Measurements from ENCODE around the gene EMILIN3.

The EMILIN3 gene

GRCh38 chr20:41391587-41392001, 25.0 kb upstream of the EMILIN3 start:
- H3K4me3 ChIP-seq (replicated peaks; ENCODE audit: low read depth, low read length) = no peak overlapping the region
- TF ChIP-seq CTCF (IDR thresholded peaks at IDR 0.05; ENCODE audit: low read depth, low read length, missing control alignments) = no peak
- DNase-seq (ENCODE audit: extremely low read depth, low read depth) = no peak

GRCh38 chr20:41390889-41391288, 24.3 kb upstream of the EMILIN3 start:
- DNase-seq (ENCODE audit: extremely low read depth, low read depth) = no peak
- H3K4me3 ChIP-seq (replicated peaks; ENCODE audit: low read depth, low read length) = no peak overlapping the region
- TF ChIP-seq CTCF (IDR thresholded peaks at IDR 0.05; ENCODE audit: low read depth, low read length, missing control alignments) = no peak

- TF ChIP-seq CTCF (IDR thresholded peaks at IDR 0.05; ENCODE audit: low read depth, low read length, missing control alignments) = no peak
- no peak for DNase-seq (ENCODE audit: extremely low read depth, low read depth)
Measured at GRCh38 chr20:41387444-41387851, 20.8 kb upstream of the EMILIN3 start.

GRCh38 chr20:41386502-41387427, 20.1 kb upstream of the EMILIN3 start:
- DNase-seq (ENCODE audit: extremely low read depth, low read depth) = peak; percentile 91
- no peak overlapping the region for H3K4me3 ChIP-seq (replicated peaks; ENCODE audit: low read depth, low read length)
- TF ChIP-seq CTCF (IDR thresholded peaks at IDR 0.05; ENCODE audit: low read depth, low read length, missing control alignments) = no peak

More at GRCh38 chr20:41387444-41387851, 20.8 kb upstream of the EMILIN3 start:
- H3K4me3 ChIP-seq (replicated peaks; ENCODE audit: low read depth, low read length) = no peak overlapping the region

GRCh38 chr20:41382791-41383305, 16.2 kb upstream of the EMILIN3 start:
- TF ChIP-seq CTCF (IDR thresholded peaks at IDR 0.05; ENCODE audit: low read depth, low read length, missing control alignments) = no peak
- no peak for DNase-seq (ENCODE audit: extremely low read depth, low read depth)
- H3K4me3 ChIP-seq (replicated peaks; ENCODE audit: low read depth, low read length) = no peak overlapping the region

- DNase-seq (ENCODE audit: extremely low read depth, low read depth) = no peak
- no peak for TF ChIP-seq CTCF (IDR thresholded peaks at IDR 0.05; ENCODE audit: low read depth, low read length, missing control alignments)
- no peak overlapping the region for H3K4me3 ChIP-seq (replicated peaks; ENCODE audit: low read depth, low read length)
Measured at GRCh38 chr20:41380551-41381193, 14.1 kb upstream of the EMILIN3 start.

Data from HFF-Myc (cell line).